ENCODE results near the gene STX5.
A peak's percentile ranks its signal among the peaks of the same experiment; 100 is the strongest.

STX5 gene

GRCh38 chr11:62853279-62853965 is 21.6 kb upstream of the STX5 start:
- peak overlapping the region; percentile 91 for H3K27ac ChIP-seq
- no peak for TF ChIP-seq ZFX (IDR thresholded peaks at IDR 0.05; ENCODE audit: borderline replicate concordance)
- TF ChIP-seq, protein P1, sequence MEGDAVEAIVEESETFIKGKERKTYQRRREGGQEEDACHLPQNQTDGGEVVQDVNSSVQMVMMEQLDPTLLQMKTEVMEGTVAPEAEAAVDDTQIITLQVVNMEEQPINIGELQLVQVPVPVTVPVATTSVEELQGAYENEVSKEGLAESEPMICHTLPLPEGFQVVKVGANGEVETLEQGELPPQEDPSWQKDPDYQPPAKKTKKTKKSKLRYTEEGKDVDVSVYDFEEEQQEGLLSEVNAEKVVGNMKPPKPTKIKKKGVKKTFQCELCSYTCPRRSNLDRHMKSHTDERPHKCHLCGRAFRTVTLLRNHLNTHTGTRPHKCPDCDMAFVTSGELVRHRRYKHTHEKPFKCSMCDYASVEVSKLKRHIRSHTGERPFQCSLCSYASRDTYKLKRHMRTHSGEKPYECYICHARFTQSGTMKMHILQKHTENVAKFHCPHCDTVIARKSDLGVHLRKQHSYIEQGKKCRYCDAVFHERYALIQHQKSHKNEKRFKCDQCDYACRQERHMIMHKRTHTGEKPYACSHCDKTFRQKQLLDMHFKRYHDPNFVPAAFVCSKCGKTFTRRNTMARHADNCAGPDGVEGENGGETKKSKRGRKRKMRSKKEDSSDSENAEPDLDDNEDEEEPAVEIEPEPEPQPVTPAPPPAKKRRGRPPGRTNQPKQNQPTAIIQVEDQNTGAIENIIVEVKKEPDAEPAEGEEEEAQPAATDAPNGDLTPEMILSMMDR (IDR thresholded peaks at IDR 0.05): no peak

GRCh38 chr11:62852523-62853188 is 20.8 kb upstream of the STX5 start:
- H3K27ac ChIP-seq: peak overlapping the region; percentile 91
- TF ChIP-seq ZFX (IDR thresholded peaks at IDR 0.05; ENCODE audit: borderline replicate concordance): no peak
- TF ChIP-seq, protein P1 (IDR thresholded peaks at IDR 0.05): no peak

- H3K27ac ChIP-seq: peak overlapping the region; percentile 91
- TF ChIP-seq ZFX (IDR thresholded peaks at IDR 0.05; ENCODE audit: borderline replicate concordance): no peak
- TF ChIP-seq, protein P1 (IDR thresholded peaks at IDR 0.05): no peak
Measured at GRCh38 chr11:62851807-62852522, 20.1 kb upstream of the STX5 start.

DNA sequence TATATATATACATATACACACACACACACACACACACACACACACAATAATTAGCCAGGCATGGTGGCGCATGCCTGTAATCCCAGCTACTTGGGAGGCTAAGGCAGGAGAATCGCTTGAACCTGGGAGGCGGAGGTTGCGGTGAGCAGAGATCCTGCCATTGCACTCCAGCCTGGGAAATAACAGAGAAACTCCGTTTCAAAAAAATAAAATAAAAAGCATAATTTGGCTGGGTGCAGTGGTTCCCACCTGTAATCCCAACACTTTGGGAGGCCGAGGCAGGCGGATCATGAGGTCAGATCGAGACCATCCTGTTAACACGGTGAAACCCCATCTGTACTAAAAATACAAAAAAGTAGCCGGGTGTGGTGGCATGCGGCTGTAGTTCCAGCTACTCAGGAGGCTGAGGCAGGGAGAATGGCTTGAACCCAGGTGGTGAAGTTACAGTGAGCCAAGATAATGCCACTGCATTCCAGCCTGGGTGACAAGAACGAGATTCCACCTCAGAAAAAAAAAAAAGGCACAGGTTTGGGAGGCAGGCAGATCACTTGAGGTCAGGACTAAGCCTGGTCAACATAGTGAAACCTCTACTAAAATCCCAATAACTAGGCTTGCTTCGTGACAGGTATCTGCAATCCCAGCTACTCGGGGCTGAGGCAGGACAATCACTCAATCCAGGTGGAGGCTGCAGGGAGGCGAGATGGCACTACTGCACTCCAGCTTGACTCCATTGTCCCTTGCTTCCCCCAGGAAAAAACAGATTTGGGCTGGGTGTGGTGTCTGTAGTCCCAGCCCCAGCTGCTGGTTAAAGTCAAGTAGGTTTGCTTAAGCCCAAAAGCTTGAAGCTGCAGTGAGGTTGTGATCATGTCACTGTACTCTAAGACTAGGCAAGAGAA is 19.3 kb upstream of the STX5 start:
- TF ChIP-seq, protein P1 (IDR thresholded peaks at IDR 0.05): no peak
- TF ChIP-seq ZFX (IDR thresholded peaks at IDR 0.05; ENCODE audit: borderline replicate concordance): no peak
- peak overlapping the region; percentile 91 for H3K27ac ChIP-seq

DNA sequence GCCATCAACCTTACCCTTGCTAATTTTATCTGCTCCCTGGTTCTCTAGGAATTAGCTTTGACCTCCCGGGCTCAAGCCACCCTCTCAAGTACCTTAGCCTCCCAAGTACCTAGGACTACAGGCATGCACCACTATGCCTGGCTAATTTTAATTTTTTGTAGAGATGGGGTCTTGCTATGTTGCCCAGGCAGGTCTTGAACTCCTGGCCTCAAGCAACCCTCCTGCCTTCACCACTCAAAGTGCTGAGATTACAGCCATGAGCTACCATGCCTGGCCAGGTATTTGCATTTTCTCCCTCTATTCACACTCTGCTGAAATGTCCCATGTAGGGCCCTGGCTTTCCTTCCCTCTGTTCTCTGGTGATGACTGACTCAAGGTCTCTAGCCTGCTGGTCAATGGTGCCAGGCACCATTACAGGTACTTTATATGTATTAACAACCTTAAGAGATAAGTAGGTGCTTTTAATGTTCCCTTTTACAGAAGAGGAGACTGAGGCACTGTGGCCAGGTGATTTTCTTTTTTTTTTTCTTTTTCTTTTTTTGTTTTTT is 16.0 kb upstream of the STX5 start:
- no peak overlapping the region for H3K27ac ChIP-seq
- TF ChIP-seq, protein P1 (IDR thresholded peaks at IDR 0.05): no peak
- TF ChIP-seq ZFX (IDR thresholded peaks at IDR 0.05; ENCODE audit: borderline replicate concordance): no peak

- no peak for TF ChIP-seq ZFX (IDR thresholded peaks at IDR 0.05; ENCODE audit: borderline replicate concordance)
- TF ChIP-seq, protein P1 (IDR thresholded peaks at IDR 0.05): no peak
- H3K27ac ChIP-seq: no peak overlapping the region
Measured at GRCh38 chr11:62846177-62846576, 14.3 kb upstream of the STX5 start.
